Measurements from ENCODE around the gene TEDDM1.

TEDDM1 gene

DNA sequence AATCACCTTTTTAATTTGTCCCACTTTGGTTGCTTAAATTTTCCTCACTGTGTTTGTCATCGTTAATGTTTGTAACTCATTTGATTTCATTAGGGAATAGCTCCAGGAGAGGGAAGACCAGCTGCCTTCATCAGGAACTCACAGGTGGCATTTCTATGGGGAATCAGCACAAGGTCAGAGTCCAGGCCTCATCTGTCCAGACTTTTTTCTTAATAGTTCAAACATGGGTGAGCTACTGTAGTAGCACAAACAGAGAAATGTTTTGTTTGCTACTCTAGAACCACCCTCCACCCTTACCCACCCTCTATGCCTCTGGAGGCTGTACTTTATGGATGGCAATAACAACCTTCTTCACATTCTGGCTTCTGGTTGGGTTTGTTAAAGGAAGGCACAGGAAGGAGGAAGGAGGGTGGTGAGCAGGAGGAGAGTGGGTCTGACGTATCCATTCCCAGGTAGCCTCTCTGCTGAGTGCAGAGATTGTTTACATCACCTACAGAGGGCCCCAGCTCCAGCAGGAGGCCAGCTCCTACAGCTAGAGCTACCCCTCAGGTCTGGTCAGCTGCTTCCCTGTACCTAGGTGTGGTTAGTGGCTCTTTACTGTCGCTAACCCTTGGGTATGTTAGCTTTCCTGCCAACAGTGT is 8.1 kb upstream of the TEDDM1 start:
- DNase-seq (ENCODE audit: low read depth) = no peak
- TF ChIP-seq, protein P1, sequence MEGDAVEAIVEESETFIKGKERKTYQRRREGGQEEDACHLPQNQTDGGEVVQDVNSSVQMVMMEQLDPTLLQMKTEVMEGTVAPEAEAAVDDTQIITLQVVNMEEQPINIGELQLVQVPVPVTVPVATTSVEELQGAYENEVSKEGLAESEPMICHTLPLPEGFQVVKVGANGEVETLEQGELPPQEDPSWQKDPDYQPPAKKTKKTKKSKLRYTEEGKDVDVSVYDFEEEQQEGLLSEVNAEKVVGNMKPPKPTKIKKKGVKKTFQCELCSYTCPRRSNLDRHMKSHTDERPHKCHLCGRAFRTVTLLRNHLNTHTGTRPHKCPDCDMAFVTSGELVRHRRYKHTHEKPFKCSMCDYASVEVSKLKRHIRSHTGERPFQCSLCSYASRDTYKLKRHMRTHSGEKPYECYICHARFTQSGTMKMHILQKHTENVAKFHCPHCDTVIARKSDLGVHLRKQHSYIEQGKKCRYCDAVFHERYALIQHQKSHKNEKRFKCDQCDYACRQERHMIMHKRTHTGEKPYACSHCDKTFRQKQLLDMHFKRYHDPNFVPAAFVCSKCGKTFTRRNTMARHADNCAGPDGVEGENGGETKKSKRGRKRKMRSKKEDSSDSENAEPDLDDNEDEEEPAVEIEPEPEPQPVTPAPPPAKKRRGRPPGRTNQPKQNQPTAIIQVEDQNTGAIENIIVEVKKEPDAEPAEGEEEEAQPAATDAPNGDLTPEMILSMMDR (IDR thresholded peaks at IDR 0.05; ENCODE audit: low read depth, low read length, missing control alignments) = no peak
- no peak overlapping the region for H3K4me3 ChIP-seq (ENCODE audit: low read depth, low read length)

DNA sequence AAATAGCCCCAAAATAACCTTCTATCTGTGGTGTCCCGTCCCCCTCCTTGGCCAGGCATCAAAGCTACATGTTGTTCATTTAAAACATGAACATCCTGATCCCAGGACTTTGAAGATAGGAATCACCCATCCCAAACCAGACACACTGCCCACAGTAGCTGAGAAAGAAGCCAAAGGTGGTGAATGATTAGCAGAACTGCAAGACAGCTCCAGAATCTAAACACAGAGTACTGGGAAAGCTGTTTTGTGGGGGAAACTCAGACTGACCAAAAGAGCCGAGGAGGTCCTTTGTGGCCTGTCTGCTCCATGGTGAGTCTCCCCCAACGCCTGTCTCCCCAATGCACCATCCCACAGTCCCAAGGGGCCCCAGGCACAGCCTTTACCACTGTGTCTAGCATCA is 7.3 kb upstream of the TEDDM1 start:
- no peak overlapping the region for H3K4me3 ChIP-seq (ENCODE audit: low read depth, low read length)
- DNase-seq (ENCODE audit: low read depth) = no peak
- TF ChIP-seq, protein P1 (IDR thresholded peaks at IDR 0.05; ENCODE audit: low read depth, low read length, missing control alignments) = no peak

DNA sequence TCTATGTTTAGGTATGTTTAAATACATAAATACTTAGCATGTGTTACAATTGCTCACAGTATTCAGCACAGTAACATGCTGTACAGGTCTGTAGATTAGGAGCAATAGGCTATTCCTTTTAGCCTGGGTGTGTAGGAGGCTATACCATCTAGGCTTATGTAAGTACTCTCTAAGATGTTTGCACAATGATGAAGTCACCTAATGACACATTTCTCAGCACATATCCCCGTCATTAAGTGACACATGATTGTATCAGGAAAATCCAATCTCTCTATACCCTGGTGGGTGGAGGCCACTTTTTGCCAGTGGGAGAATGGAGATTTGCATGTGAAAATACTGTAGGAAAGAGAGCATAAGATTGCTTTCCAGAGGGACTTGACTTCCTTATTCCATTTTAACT is 5.5 kb upstream of the TEDDM1 start:
- no peak overlapping the region for H3K4me3 ChIP-seq (ENCODE audit: low read depth, low read length)
- TF ChIP-seq, protein P1 (IDR thresholded peaks at IDR 0.05; ENCODE audit: low read depth, low read length, missing control alignments) = no peak
- no peak for DNase-seq (ENCODE audit: low read depth)

DNA sequence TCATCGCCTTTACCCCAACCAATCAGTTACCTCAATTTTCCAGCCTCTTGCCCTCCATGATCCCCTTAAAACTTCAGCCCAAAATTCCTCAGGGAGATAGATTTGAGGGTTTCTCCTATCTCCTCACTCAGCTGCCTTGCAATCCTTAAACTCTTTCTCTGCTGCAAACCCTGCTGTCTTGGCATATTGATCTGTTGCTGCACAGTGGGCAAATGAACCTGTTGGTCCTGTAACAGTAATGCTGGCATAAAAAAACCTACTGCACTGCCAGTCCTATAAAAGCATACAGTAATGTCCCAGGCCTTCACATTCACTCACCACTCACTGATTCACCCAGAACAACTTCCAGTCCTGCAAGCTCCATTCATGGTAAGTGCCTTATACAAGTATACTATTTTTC is 5.1 kb upstream of the TEDDM1 start:
- TF ChIP-seq, protein P1 (IDR thresholded peaks at IDR 0.05; ENCODE audit: low read depth, low read length, missing control alignments) = no peak
- no peak overlapping the region for H3K4me3 ChIP-seq (ENCODE audit: low read depth, low read length)
- DNase-seq (ENCODE audit: low read depth) = no peak

DNA sequence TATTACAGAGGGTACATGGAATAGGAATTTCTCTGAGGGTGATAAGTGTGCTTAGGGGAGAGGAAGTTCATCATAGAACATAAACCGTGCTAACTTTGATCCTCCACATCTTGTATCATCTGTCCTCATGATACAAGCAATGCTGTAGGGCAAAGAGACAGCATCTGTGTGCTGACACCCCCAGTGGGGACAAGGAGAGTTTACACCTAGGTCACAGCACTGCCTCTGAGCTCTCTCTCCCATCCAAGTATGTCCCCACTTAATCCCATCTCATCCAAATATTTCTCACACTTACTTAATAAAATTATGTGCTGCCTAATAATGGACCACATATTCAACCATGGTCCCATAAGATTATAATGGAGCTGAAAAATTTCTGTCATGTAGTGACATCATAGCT is 4.3 kb upstream of the TEDDM1 start:
- no peak overlapping the region for H3K4me3 ChIP-seq (ENCODE audit: low read depth, low read length)
- no peak for DNase-seq (ENCODE audit: low read depth)
- TF ChIP-seq, protein P1 (IDR thresholded peaks at IDR 0.05; ENCODE audit: low read depth, low read length, missing control alignments) = peak; percentile 40

DNA sequence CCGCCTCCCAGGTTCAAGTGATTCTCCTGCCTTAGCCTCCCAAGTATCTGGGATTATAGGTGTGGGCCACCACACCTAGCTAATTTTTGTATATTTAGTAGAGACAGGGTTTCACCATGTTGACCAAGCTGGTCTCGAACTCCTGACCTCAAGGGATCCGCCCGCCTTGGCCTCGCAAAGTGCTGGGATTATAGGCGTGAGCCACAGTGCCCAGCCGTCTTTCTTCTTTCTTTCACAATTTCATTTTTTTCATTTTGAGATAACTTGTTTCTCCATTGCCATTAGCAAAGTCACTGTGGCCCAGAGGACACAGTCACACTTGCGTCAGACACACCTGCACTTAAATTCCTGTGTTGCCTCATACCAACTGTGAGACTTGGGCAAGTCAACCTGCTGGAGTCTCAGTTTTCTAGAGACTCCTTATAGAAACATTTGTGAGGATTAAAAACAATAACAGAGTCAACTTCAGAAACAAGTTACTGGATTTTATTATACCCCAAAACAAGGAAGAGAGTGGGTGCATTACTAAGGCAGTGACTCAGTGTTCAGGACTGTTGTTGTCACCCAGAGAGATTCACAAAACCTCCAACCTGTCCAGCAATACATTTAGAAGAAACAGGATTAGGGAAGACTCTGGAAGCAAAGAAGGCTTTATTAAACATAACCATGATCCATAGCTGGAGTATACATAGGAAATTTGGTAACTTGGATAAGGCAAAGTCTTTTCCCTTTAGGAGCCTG is 2.6 kb downstream of the TEDDM1 start:
- no peak overlapping the region for H3K4me3 ChIP-seq (ENCODE audit: low read depth, low read length)
- DNase-seq (ENCODE audit: low read depth) = no peak
- TF ChIP-seq, protein P1 (IDR thresholded peaks at IDR 0.05; ENCODE audit: low read depth, low read length, missing control alignments) = no peak

DNA sequence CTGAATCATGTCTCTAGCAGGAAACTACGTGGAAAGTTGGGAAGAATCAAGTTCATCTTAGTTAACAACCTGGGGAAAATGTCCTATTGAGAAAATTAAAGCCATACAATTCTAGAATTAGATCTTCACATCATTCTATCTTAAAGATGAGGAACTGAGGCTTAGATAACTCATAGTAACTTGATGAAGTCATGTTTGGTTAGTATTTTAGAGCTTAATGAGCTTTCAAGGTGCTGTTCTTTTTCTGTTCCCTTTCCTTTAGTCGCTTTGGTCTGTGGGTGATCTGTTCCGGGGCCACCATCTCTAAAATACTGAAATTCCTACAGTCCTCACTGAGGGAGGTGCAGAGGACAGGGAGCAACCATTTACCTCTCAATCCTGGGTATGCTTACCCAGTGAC is 4.6 kb downstream of the TEDDM1 start:
- no peak for DNase-seq (ENCODE audit: low read depth)
- TF ChIP-seq, protein P1 (IDR thresholded peaks at IDR 0.05; ENCODE audit: low read depth, low read length, missing control alignments) = no peak
- no peak overlapping the region for H3K4me3 ChIP-seq (ENCODE audit: low read depth, low read length)
